Lower leg skin (tissue), 3 donors: ENCODE data around the gene MRPL53.

ENCODE experiments used
- CTCF ChIP-seq, 3 donors: fragments of 450-650 bp; IDR thresholded peaks; one replicate each; pipeline ENCODE4 v1.5.1; 2016; ENCODE audit warnings: antibody characterized with exemption in 3 of 3, mild to moderate bottlenecking in 3 of 3, moderate library complexity in 2 of 3
- POLR2A ChIP-seq, 2 donors: fragments of 450-650 bp; IDR thresholded peaks; one replicate each; pipeline ENCODE4 v1.6.1; 2016 to 2017; ENCODE audit warnings: antibody characterized with exemption in 2 of 2, mild to moderate bottlenecking in 1 of 2, moderate library complexity in 1 of 2

- TF ChIP-seq CTCF (IDR thresholded peaks at IDR 0.05) (no peak), POLR2A (IDR thresholded peaks at IDR 0.05) (no peak)
Measured at GRCh38 chr2:74493546-74493945, 21.1 kb upstream of the MRPL53 start.
